ENCODE results near the gene CABLES2.

The CABLES2 gene

GRCh38 chr20:62403331-62403730 is 3.8 kb downstream of the CABLES2 start:
- no peak for DNase-seq

GRCh38 chr20:62402456-62403150 is 4.5 kb downstream of the CABLES2 start:
- DNase-seq: no peak

- no peak for DNase-seq
Measured at GRCh38 chr20:62401331-62401779, 5.7 kb downstream of the CABLES2 start.

GRCh38 chr20:62400541-62400940 is 6.5 kb downstream of the CABLES2 start:
- no peak for DNase-seq

GRCh38 chr20:62400021-62400420 is 7.1 kb downstream of the CABLES2 start:
- no peak for DNase-seq

- no peak for DNase-seq
Measured at GRCh38 chr20:62398120-62398821, 8.8 kb downstream of the CABLES2 start.

- no peak for DNase-seq
Measured at GRCh38 chr20:62396367-62397239, 10.5 kb downstream of the CABLES2 start.

- DNase-seq: no peak
Measured at GRCh38 chr20:62395311-62396242, 11.5 kb downstream of the CABLES2 start.

- DNase-seq: no peak
Measured at GRCh38 chr20:62394248-62395245, 12.5 kb downstream of the CABLES2 start.

GRCh38 chr20:62393830-62394229 is 13.3 kb downstream of the CABLES2 start:
- DNase-seq: no peak

- no peak for DNase-seq
Measured at GRCh38 chr20:62393335-62393665, 13.8 kb downstream of the CABLES2 start.

GRCh38 chr20:62392621-62393334 is 14.3 kb downstream of the CABLES2 start:
- no peak for DNase-seq

- DNase-seq: no peak
Measured at GRCh38 chr20:62392077-62392418, 15.0 kb downstream of the CABLES2 start.

GRCh38 chr20:62391165-62392076 is 15.7 kb downstream of the CABLES2 start:
- no peak for DNase-seq

GRCh38 chr20:62390317-62391164 is 16.5 kb downstream of the CABLES2 start:
- no peak for DNase-seq

GRCh38 chr20:62389601-62390087 is 17.4 kb downstream of the CABLES2 start:
- DNase-seq: no peak

- no peak for DNase-seq
Measured at GRCh38 chr20:62388839-62389600, 18.1 kb downstream of the CABLES2 start.

All from CD4-positive, alpha-beta T cell treated with Interleukin-12 subunit alpha and Interleukin-12 subunit beta, for 1 hour (primary cell).